ENCODE data around the gene CACNA2D1.
A peak's percentile ranks its signal among the peaks of the same experiment; 100 is the strongest.

CACNA2D1 gene

GRCh38 chr7:82081644-82082224 is 361.8 kb downstream of the CACNA2D1 start:
- no peak for DNase-seq

DNA sequence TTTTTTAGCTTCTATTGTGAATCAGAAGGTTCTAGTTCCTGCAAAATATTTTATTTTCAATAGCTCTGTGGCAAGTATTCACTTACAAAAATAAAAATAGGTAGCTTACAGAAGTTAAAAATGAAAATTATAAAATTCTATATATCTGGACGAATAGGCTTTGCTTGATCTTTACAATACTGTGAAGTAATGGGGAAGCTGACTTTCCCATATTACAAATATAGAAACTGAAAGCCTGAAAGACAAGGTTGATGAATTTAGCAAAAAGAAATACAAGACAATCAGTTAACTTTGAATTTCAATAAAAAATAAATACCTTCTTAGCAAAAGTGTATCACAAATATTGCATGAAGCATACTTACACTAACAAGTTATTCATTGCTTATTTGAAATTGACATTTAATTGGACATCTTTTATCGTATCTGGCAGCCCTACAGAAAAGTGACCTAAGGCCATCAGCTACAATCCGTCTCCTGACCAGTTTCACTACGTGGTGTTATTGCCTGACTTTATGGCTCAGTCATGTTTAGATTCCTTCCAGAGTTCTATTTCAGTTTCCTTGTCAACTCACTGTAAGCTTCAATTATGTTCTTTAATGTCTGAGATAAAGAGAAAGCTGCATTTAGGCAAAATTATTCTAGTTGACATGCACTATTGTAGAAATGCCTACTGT is 363.2 kb downstream of the CACNA2D1 start:
- DNase-seq: no peak

DNA sequence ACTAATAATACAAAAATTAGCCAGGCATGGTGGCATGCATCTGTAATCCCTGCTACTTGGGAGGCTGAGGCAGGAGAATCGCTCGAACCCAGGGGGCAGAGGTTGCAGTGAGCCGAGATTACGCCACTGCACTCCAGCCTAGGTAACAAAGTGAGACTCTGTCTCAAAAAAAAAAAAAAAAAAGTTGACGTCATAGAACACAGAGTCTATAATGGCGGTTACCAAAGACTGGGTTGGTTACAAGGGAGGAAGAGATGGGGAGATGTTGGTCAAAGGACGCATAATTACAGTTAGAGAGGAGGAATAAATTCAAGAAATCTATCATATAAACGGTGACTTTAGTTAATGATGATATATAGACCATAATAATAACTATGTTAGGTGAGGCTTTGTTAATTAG is 364.1 kb downstream of the CACNA2D1 start:
- no peak for DNase-seq

DNA sequence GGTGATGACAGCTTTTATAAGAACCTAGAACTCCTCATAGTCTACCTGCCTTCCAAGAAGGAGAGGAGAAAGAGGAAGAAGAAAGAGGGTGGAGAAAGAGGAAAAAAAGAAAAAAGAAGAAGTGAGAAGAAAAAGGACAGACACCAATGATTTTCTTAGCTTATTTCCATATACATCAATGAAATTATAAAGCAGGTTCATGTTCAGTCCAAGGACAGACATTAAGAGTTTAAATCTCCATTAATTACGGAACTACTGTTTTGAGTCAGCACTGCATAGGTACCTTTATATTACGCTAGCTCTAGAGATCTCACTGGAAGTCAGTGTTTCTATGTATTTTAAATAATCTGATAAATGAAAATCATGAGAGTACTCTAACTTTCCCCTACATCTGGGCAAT is 364.8 kb downstream of the CACNA2D1 start:
- no peak for DNase-seq

DNA sequence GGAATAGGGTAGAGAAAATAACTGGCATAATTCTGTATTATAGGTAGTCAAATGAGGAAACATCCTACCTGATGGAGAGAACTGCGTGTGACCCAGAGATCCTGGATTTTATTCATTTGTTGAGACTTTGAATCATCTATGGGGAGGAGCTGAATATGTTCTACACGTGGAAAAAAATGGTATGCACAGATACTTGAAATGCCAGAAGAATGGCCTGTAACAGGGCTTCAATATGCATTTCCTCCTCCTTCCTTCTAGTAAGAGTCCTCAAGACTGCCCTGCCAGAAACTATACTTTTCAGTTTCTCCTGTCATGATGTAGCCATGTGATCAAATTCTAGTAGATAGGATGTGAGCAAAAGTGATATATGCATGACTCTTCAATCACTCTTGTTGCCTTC is 372.1 kb downstream of the CACNA2D1 start:
- DNase-seq: no peak

DNA sequence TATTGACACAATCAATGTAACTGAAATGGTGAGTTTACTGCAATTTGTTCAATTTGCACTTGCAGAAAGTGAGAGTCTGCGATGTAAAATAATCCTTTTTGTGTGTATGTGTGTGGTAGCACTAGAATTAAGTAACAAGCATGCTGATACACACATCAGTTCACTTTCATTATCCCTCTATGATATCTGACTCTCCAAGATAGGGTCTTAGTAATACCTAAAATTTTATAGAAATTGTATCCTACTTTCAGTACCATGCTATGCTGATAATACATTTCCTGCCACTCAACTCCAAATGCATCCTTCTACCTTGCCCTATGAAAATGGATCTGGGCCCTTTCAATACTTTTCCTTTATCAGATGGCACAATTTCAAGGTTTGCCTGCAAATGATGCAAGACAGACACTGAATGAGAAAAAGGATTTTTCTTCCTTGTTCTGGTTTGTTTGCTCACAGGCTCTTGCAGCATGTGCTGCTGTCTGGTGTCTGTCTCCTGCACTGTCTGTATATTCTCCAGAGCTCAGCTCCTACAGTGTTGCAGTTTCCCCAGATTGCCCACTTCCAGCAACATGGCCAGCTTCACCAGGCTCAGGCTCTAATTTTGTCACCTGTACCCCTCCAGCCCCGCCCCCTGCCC is 375.8 kb downstream of the CACNA2D1 start:
- no peak for DNase-seq

DNA sequence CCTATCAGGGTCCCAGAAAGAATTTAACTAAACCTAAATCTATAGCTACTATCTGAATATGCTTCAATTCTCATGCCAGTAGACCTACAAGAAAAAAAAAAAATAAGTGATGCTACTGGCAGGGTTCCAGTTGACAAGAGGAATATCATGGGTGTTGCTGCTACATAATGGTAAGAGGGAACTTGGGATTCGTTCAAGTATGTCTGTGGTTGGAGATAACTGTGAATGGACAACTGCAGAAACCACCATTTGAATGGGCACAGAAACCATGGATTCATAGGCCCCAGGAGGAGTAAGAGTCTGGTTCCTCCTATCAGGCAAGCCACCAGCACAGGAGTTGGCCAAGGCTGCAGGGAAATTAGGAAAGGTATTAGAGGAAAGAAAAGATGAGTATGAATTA is 386.1 kb downstream of the CACNA2D1 start:
- DNase-seq: no peak

DNA sequence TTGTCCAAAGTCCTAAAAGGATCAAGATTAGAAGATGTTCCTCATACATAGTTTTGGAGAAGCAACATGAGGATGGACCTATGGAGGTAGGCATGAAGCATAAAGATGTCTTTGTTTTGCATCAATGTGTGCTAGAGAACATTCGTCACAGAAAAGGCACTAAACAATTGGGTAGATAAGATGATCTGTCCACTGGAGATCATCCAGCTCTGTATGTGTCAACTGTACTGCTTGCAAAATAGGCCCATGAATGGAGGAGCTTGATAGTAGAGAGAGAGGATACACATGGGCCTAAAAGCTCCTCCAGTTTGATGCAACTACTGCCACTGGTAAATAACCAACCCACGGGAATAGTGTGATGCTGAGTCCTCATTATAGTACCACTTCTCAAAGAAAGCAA is 387.3 kb downstream of the CACNA2D1 start:
- DNase-seq: no peak

DNA sequence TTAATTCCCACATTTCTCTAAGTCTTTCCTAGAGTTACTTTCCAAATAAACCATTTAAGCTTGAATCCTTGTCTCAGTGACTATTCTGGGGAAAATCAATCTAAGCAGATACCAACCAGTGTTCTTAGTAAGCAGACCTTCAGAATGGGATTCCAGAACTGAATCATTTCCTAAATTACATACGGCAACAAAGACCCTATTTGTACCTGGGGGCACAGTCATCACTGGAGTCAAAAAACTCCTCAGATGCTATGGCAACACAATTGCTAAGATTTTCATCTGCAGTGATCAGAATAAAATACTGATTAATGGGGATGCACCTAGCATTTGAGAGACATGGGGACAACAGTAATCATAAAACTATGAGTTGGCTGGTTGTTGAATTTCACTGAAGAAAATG is 389.0 kb downstream of the CACNA2D1 start:
- no peak for DNase-seq

DNA sequence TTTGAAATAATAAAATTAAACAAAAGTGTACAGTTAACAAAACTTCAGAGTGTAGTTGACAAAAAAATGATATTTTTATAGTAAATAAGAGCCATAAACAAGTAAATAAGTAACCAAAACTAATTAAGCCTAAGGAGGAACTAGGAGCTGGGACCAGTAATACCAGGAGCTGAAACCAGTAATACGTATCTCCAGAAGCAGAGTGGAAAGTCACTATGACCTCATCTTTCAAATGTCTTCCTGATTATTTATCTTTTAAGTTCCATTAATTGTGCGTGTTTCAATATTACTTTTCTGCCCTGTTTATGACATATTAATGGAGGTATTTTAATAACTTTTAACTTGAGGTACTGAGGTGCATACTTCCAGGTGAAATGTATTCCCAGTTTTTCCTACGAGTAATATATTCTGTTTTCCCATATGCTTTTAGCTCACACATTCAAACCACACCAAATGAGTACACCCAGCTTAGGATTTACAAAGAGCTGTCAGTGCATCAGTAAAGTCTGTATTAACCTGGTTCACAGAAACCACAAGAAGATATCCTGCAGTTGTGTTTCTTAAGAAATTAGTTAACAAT is 390.0 kb downstream of the CACNA2D1 start:
- no peak for DNase-seq

- peak; percentile 19 for DNase-seq
Observed at GRCh38 chr7:82051601-82052000, 392.0 kb downstream of the CACNA2D1 start.

- DNase-seq: peak; percentile 73
Observed at GRCh38 chr7:82050792-82051191, 392.8 kb downstream of the CACNA2D1 start.

DNA sequence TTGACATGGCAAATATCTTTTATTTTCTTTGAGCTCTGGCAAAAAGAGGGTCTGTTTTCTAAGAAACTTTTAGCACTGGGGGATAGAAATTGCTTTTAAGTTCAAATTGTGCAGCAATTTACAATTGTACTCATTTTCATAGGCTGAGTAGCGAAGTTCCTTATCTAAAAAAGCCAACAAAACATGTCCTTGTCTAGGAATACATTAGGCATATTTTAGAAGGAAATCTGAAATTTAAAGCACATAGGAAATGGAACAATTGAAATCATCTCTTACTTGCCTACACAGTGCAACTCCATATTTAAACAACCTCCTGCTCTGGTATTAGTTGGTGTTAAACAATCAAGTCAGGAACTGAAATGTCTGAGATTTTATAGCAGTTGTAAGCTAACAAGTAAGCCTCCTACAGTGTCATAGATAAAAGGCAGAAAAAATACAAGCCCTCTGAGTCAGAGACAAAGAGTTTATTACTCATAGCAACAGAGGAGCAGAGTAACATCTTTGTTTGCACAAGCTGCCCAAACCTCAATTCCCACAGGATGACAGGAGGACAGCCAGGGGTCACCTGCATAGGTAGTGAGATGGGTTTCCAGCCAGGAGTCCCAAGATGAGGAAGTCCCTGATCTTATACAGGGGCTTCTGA is 393.6 kb downstream of the CACNA2D1 start:
- DNase-seq: peak; percentile 86

GRCh38 chr7:82049442-82049841 is 394.1 kb downstream of the CACNA2D1 start:
- no peak for DNase-seq

- DNase-seq: peak; percentile 59
Observed at GRCh38 chr7:82044497-82045080, 399.0 kb downstream of the CACNA2D1 start.

DNA sequence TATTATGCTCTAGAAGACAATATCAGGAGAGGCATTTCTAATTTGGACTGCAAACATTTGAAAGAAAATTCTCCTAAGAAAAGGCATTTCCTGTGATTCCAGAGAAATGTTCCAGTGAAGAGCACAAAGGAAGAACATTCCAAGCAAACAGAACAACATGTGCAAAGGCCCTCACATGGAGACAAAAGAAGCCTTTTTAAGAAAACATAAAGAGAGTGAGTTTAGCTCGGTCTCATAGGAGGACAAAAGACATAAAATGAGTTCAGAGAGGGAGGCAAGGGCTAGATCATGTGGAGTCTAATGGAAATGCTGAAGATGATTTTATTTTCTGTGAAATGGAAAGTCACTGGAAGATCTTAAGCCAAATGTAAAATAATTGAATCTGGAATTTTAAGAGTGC is 404.0 kb downstream of the CACNA2D1 start:
- DNase-seq: no peak

GRCh38 chr7:82036146-82036886 is 407.3 kb downstream of the CACNA2D1 start:
- DNase-seq: peak; percentile 86

DNA sequence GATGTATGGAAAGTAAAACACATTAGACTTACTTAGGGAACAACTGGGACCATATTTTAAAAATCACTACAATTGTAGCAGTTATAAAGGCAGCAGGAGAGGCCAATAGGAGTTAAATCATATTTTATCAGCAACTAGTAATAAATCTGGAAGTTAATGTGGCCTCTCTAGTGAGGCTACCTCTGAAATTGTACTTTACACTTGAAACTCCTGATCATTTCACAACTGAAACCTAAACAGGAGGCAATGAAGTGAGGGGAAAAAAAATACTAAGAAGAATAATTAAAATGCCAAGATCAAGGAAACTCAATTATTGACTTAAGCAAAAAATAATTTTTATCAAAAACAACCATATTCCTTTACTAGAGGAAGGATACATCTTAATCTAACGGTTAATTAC is 408.1 kb downstream of the CACNA2D1 start:
- no peak for DNase-seq

GRCh38 chr7:82032901-82033300 is 410.7 kb downstream of the CACNA2D1 start:
- DNase-seq: no peak

- no peak for DNase-seq
Observed at GRCh38 chr7:82029236-82029913, 414.2 kb downstream of the CACNA2D1 start.

DNA sequence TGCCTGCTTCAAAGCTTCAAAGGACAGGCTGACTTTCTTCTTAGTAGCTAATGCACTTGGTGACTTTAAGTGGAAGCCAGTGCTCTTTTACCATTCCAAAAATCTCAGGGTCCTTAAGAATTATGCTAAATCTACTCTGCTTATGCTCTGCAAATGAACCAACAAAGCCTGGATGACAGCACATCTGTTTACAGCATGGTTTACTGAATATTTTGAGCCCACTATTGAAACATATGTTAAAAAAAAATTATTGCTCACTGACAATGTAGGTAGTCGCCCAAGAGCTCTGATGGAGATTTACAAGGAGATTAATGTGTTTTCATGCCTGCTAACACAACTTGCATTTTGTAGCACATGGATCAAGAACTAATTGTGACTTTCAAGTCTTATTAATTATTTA is 415.5 kb downstream of the CACNA2D1 start:
- DNase-seq: no peak

DNA sequence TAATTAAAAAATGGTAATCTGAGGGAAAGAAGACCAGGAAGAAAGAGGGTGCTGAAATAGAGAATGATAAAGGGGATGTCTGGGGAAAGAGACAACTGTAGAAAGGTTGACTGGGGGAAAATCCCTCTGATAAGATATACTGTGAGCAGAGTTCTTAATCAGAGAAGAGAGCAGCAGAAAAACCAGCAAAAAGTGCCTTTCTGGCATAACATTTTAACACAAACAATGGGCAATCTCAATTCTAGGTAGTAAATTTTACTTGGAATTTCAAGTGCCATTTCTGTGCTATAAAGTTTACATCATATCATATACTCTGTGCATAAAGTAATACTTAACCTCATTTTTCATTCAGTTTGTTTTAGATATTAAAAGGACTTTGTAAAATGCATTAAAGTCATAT is 421.9 kb downstream of the CACNA2D1 start:
- DNase-seq: no peak
